GM23338 (cell line): ENCODE data around the gene SLC2A1. TPM values are rescaled to one million over a fixed set of nuclear protein-coding genes. Genes with fewer than 3 reads are reported as not detected.

Source experiments
- ATAC-seq: fragments of 200-7000 bp; cut with Tn5 transposase; 3 replicates; pipeline ENCODE4 v1.9.1; 2020
- DNase-seq: peaks from one replicate; pipeline ENCODE4 v3.0.0-alpha.2; 2015; ENCODE audit warnings: low spot score
- H2AFZ ChIP-seq: fragments of 200-600 bp; sonication (generic); 2 replicates; pipeline ENCODE4 v1.8.0; 2016; ENCODE audit warnings: antibody characterized with exemption, mild to moderate bottlenecking, moderate library complexity
- H3F3A ChIP-seq: fragments of 200-600 bp; sonication (generic); replicated peaks from 2 replicates; pipeline ENCODE4 v1.8.0; 2017; ENCODE audit warnings: antibody characterized with exemption, mixed run types, low read depth
- H3K27ac ChIP-seq: fragments of 200-600 bp; sonication (generic); 2 replicates; pipeline ENCODE4 v1.6.1; 2016; ENCODE audit warnings: low read depth
- H3K27me3 ChIP-seq: fragments of 200-600 bp; sonication (generic); 2 replicates; pipeline ENCODE4 v1.8.0; 2016; ENCODE audit warnings: mild to moderate bottlenecking, mixed run types, moderate library complexity; ENCODE audit not compliant: insufficient read depth
- H3K36me3 ChIP-seq: fragments of 200-600 bp; sonication (generic); 2 replicates; pipeline ENCODE4 v1.8.0; 2016; ENCODE audit warnings: mild to moderate bottlenecking; ENCODE audit not compliant: insufficient read depth
- H3K4me1 ChIP-seq: fragments of 200-600 bp; sonication (generic); 2 replicates; pipeline ENCODE4 v1.8.0; 2016; ENCODE audit warnings: mild to moderate bottlenecking, moderate library complexity; ENCODE audit not compliant: insufficient read depth
- H3K4me2 ChIP-seq: fragments of 200-600 bp; sonication (generic); 2 replicates; pipeline ENCODE4 v1.7.1; 2017; ENCODE audit warnings: mixed run types
- H3K4me3 ChIP-seq: fragments of 200-600 bp; sonication (generic); 2 replicates; pipeline ENCODE4 v1.6.1; 2016; ENCODE audit warnings: mixed run types
- H3K79me2 ChIP-seq: fragments of 200-600 bp; sonication (generic); replicated peaks from 2 replicates; pipeline ENCODE4 v1.8.0; 2017; ENCODE audit warnings: mild to moderate bottlenecking; ENCODE audit not compliant: insufficient read depth
- H3K9me2 ChIP-seq: fragments of 200-600 bp; sonication (generic); 2 replicates; pipeline ENCODE4 v1.8.0; 2017; ENCODE audit not compliant: insufficient read depth
- H4K20me1 ChIP-seq: fragments of 200-600 bp; sonication (generic); replicated peaks from 2 replicates; pipeline ENCODE4 v1.8.0; 2017; ENCODE audit warnings: mild to moderate bottlenecking; ENCODE audit not compliant: insufficient read depth
- H3K27ac Mint-ChIP-seq: 2 replicates; pipeline ENCODE4 v1.8.0; 2020; ENCODE audit warnings: inconsistent platforms, mild to moderate bottlenecking, moderate library complexity, mixed read lengths
- H3K27me3 Mint-ChIP-seq: 3 replicates; pipeline ENCODE4 v1.8.0; 2022; ENCODE audit warnings: low read depth, mild to moderate bottlenecking, moderate library complexity, mixed read lengths, inconsistent platforms; ENCODE audit not compliant: insufficient read depth, poor library complexity
- H3K36me3 Mint-ChIP-seq: 3 replicates; pipeline ENCODE4 v1.8.0; 2021; ENCODE audit warnings: low read depth, mild to moderate bottlenecking, inconsistent platforms, moderate library complexity, mixed read lengths
- H3K4me1 Mint-ChIP-seq: 3 replicates; pipeline ENCODE4 v1.8.0; 2020; ENCODE audit warnings: mild to moderate bottlenecking, inconsistent platforms, mixed read lengths
- H3K4me3 Mint-ChIP-seq: 3 replicates; pipeline ENCODE4 v1.8.0; 2021; ENCODE audit warnings: moderate library complexity, mild to moderate bottlenecking, inconsistent platforms, mixed read lengths
- H3K9me3 Mint-ChIP-seq: 3 replicates; pipeline ENCODE4 v1.8.0; 2020; ENCODE audit warnings: moderate library complexity, mild to moderate bottlenecking, inconsistent platforms, mixed read lengths
- CREB1 ChIP-seq: fragments of 250-450 bp; sonication (Bioruptor Pico); IDR thresholded peaks from 2 replicates; pipeline ENCODE4 v1.5.0; 2020; ENCODE audit warnings: low read depth, mild to moderate bottlenecking, moderate library complexity
- CTCF ChIP-seq, 2 experiments: fragments of 200-600 bp in 1 of 2; sonication (generic) in 1 of 2; conservative IDR thresholded peaks; 2 replicates each; pipeline versions ENCODE4 v1.5.1 to v1.6.1; 2016 to 2017; ENCODE audit warnings: antibody characterized with exemption in 2 of 2, low read depth in 2 of 2, mild to moderate bottlenecking in 2 of 2, moderate library complexity in 1 of 2
- ETS1 ChIP-seq: IDR thresholded peaks from 2 replicates; pipeline ENCODE4 v1.6.1; 2016; ENCODE audit warnings: antibody characterized with exemption
- EZH2 ChIP-seq: fragments of 200-600 bp; sonication (generic); IDR thresholded peaks from one replicate; pipeline ENCODE4 v1.8.0; 2017; ENCODE audit warnings: antibody characterized with exemption, mild to moderate bottlenecking, low read depth; ENCODE audit not compliant: unreplicated experiment
- EZH2phosphoT487 ChIP-seq: fragments of 200-600 bp; sonication (generic); IDR thresholded peaks from one replicate; pipeline ENCODE4 v1.8.1; 2018; ENCODE audit warnings: antibody characterized with exemption; ENCODE audit not compliant: unreplicated experiment
- NANOG ChIP-seq: IDR thresholded peaks from 2 replicates; pipeline ENCODE4 v1.6.1; 2016; ENCODE audit warnings: antibody characterized with exemption, borderline replicate concordance
- POLR2AphosphoS5 ChIP-seq: IDR thresholded peaks from 2 replicates; pipeline ENCODE4 v1.6.1; 2016; ENCODE audit warnings: antibody characterized with exemption, low read depth
- REST ChIP-seq: IDR thresholded peaks from one replicate; pipeline ENCODE4 v1.6.1; 2018; ENCODE audit warnings: antibody characterized with exemption; ENCODE audit not compliant: unreplicated experiment
- STAT1 ChIP-seq: IDR thresholded peaks from one replicate; pipeline ENCODE4 v1.6.1; 2016; ENCODE audit warnings: antibody characterized with exemption; ENCODE audit not compliant: unreplicated experiment
- ZNF114 ChIP-seq: fragments of 250-450 bp; sonication (Bioruptor Pico); IDR thresholded peaks from 2 replicates; pipeline ENCODE4 v1.5.0; 2020; ENCODE audit warnings: mild to moderate bottlenecking, moderate library complexity
- polyA plus RNA-seq: library from polyadenylated mRNA; unstranded; fragments of >200 nt; fragmentation: Nextera tagmentation; extraction: Ambion mirVana; gene quantifications from 2 replicates; pipeline ENCODE4 v1.2.1, GENCODE V29; 2016
- total RNA-seq: library from RNA; depleted of rRNA; stranded (reverse); fragments of >200 nt; shearing (Covaris generic); gene quantifications from 2 replicates; pipeline ENCODE4 v1.2.3, GENCODE V29; 2014

The SLC2A1 gene
- total and polyA plus RNA-seq, 2 experiments from 2014 or later: 66.1 to 305 TPM

DNA sequence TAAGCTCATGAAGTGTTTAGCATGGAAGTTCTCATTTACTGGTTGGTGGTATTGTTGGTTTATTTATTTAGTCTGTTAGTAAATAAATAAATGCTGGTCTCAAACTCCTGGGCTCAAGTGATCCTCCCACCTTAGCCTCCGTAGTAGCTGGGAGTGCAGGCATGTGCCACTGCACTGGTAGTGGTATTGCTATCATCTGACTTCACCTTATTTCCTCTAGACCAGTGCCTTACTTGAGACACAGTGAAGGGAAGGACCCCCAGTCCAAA, 1.4 kb upstream of the SLC2A1 start:
- peaks cover 27% of the 10 kb centered on the region for H4K20me1 ChIP-seq
- Mint-ChIP-seq H3K4me1 (peaks cover 53% of the 10 kb centered on the region), H3K27me3 (peaks cover 19% of the 10 kb centered on the region), H3K36me3 (peaks cover 29% of the 10 kb centered on the region), H3K9me3 (no peaks in the 10 kb centered on the region; the same call in 1 of the 3 replicates), H3K27ac (no peak overlapping the region), H3K4me3 (peak overlapping the region; percentile 95)
- H3K36me3 ChIP-seq: peaks cover 10% of the 10 kb centered on the region
- peaks cover 63% of the 10 kb centered on the region for H3K4me1 ChIP-seq
- peaks cover 75% of the 10 kb centered on the region for H3K79me2 ChIP-seq
- peak overlapping the region; percentile 90 for H3K4me2 ChIP-seq
- no peak for TF ChIP-seq STAT1
- no peak for TF ChIP-seq ZNF114
- no peak for TF ChIP-seq REST
- TF ChIP-seq NANOG: no peak
- 0 out of 2 replicates have a peak, but pooled peaks have one; percentile 33 for TF ChIP-seq POLR2AphosphoS5
- H3F3A ChIP-seq: peaks cover 17% of the 10 kb centered on the region
- H3K4me3 ChIP-seq: peak overlapping the region; percentile 98
- H2AFZ ChIP-seq: no peak overlapping the region
- H3K27ac ChIP-seq: no peak overlapping the region
- no peaks in the 10 kb centered on the region for H3K27me3 ChIP-seq
- ATAC-seq (no peak), DNase-seq (no peak)
- no peaks in the 10 kb centered on the region for H3K9me2 ChIP-seq

- Mint-ChIP-seq H3K36me3 (peaks cover 49% of the 10 kb centered on the region), H3K4me3 (peak overlapping the region; percentile 98), H3K27me3 (peaks cover 25% of the 10 kb centered on the region), H3K27ac (peak overlapping the region; percentile 94; the same call in 1 of the 2 replicates), H3K9me3 (no peaks in the 10 kb centered on the region; the same call in 1 of the 3 replicates), H3K4me1 (peaks cover 64% of the 10 kb centered on the region)
- DNase-seq: peak; percentile 65
- Histone ChIP-seq H3F3A (peaks cover 26% of the 10 kb centered on the region), H3K4me1 (peaks cover 69% of the 10 kb centered on the region), H3K27me3 (no peaks in the 10 kb centered on the region), H3K4me3 (peak overlapping the region; percentile 98), H4K20me1 (peaks cover 46% of the 10 kb centered on the region), H3K9me2 (no peaks in the 10 kb centered on the region), H3K79me2 (peaks cover 80% of the 10 kb centered on the region), H3K36me3 (peaks cover 27% of the 10 kb centered on the region), H3K4me2 (peak overlapping the region; percentile 90), H3K27ac (peak overlapping the region; percentile 63; the same call in 1 of the 2 replicates), H2AFZ (no peak overlapping the region)
- peak; percentile 23 for ATAC-seq
- TF ChIP-seq ETS1 (no peak), POLR2AphosphoS5 (no peak), ZNF114 (no peak), CREB1 (CRISPR knock-in tag) (no peak), EZH2phosphoT487 (no peak), CTCF (conservative IDR thresholded peaks at IDR 0.05; ENCODE audit: low read depth in 2 of 2) (no peak), NANOG (no peak), EZH2 (no peak), REST (no peak)
Observed at GRCh38 chr1:42957880-42958487, 684 bp downstream of the SLC2A1 start.
